GM19467 (cell line): ENCODE data around the gene KRT37.
"Not testable (repeated sequence)": the region's sequence is repeated elsewhere in the genome, so short reads cannot be mapped to it uniquely, and the experiment has no call there.

Experiments used
- ATAC-seq: cut with Tn5 transposase; IDR thresholded peaks from one replicate; pipeline ENCODE4 v1.9.1; 2021; ENCODE audit warnings: mild to moderate bottlenecking, moderate library complexity; ENCODE audit not compliant: unreplicated experiment

KRT37 gene

GRCh38 chr17:41437254-41437653 is 12.9 kb upstream of the KRT37 start:
- no peak for ATAC-seq

- ATAC-seq, result no peak
Observed at GRCh38 chr17:41434415-41434814, 10.0 kb upstream of the KRT37 start.

- ATAC-seq, result no peak
Observed at GRCh38 chr17:41434005-41434404, 9.6 kb upstream of the KRT37 start.

GRCh38 chr17:41433586-41433985 is 9.2 kb upstream of the KRT37 start:
- ATAC-seq, result no peak

- not testable (repeated sequence) for ATAC-seq
Observed at GRCh38 chr17:41430376-41430775, 6.0 kb upstream of the KRT37 start.

- no peak for ATAC-seq
Observed at GRCh38 chr17:41429667-41430066, 5.3 kb upstream of the KRT37 start.

GRCh38 chr17:41428591-41429291 is 4.4 kb upstream of the KRT37 start:
- no peak for ATAC-seq

- ATAC-seq, result not testable (repeated sequence)
Observed at GRCh38 chr17:41422586-41422985, 1.8 kb downstream of the KRT37 start.

- ATAC-seq, result no peak
Observed at GRCh38 chr17:41421617-41422016, 2.8 kb downstream of the KRT37 start.

- no peak for ATAC-seq
Observed at GRCh38 chr17:41421116-41421515, 3.3 kb downstream of the KRT37 start.

- ATAC-seq, result no peak
Observed at GRCh38 chr17:41420134-41420533, 4.3 kb downstream of the KRT37 start.

GRCh38 chr17:41419716-41420115 is 4.7 kb downstream of the KRT37 start:
- ATAC-seq, result no peak

GRCh38 chr17:41418116-41418860 is 6.1 kb downstream of the KRT37 start:
- no peak for ATAC-seq

- ATAC-seq, result no peak
Observed at GRCh38 chr17:41417576-41418015, 6.8 kb downstream of the KRT37 start.

GRCh38 chr17:41417127-41417526 is 7.3 kb downstream of the KRT37 start:
- no peak for ATAC-seq

GRCh38 chr17:41416479-41416878 is 7.9 kb downstream of the KRT37 start:
- ATAC-seq, result no peak

GRCh38 chr17:41415833-41416335 is 8.5 kb downstream of the KRT37 start:
- ATAC-seq, result no peak

GRCh38 chr17:41415411-41415810 is 9.0 kb downstream of the KRT37 start:
- no peak for ATAC-seq

GRCh38 chr17:41413982-41414381 is 10.4 kb downstream of the KRT37 start:
- no peak for ATAC-seq

GRCh38 chr17:41413353-41413957 is 10.9 kb downstream of the KRT37 start:
- ATAC-seq, result no peak

- no peak for ATAC-seq
Observed at GRCh38 chr17:41411072-41411840, 13.1 kb downstream of the KRT37 start.
